ENCODE measurements around the gene GAGE12J.

DNA sequence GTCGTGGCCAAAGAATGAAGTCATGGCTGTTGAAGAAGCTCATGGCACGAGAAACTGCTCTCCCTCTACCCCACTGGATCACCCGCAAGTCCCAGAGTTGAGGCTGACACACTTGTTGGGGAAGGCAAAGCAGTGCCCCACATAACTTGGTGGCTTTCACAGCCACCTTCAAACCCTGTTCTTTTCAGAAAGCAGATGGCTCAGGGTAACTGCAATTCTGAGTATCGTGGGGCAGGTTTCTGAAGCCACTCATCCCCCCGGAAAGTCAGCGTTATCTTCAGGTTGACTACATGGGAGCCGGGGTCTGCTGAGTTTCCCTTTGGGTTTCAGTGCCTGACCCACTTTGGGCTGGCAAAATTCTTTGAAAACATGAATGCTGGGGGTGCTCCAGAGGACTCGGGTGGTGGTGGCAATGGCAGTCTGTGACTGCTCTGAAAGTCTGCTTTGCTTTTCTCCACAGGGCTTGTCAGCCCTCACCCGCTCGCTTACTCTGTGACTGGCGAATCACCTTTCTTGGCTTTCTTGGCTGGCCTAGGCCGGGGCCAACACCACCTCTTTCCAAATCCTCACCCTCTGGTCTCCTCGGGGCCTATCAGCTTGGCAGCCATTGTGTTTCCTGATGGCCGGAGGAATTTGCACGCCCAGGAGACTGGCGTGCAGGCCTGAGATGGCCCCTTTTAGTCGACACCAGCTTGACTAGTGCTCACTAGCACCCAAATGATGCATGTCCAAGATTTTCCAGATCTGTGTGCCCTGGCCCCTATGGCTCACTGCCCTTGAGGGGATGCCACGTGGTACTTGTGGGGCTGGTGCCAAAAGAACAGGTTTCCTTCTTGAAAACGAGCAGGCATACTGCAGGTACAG, 44.9 kb upstream of the GAGE12J start:
- TF ChIP-seq, protein P1, sequence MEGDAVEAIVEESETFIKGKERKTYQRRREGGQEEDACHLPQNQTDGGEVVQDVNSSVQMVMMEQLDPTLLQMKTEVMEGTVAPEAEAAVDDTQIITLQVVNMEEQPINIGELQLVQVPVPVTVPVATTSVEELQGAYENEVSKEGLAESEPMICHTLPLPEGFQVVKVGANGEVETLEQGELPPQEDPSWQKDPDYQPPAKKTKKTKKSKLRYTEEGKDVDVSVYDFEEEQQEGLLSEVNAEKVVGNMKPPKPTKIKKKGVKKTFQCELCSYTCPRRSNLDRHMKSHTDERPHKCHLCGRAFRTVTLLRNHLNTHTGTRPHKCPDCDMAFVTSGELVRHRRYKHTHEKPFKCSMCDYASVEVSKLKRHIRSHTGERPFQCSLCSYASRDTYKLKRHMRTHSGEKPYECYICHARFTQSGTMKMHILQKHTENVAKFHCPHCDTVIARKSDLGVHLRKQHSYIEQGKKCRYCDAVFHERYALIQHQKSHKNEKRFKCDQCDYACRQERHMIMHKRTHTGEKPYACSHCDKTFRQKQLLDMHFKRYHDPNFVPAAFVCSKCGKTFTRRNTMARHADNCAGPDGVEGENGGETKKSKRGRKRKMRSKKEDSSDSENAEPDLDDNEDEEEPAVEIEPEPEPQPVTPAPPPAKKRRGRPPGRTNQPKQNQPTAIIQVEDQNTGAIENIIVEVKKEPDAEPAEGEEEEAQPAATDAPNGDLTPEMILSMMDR (IDR thresholded peaks at IDR 0.05) = no peak
- no peak for TF ChIP-seq EZH2 (IDR thresholded peaks at IDR 0.05; ENCODE audit: borderline replicate concordance, insufficient read depth, low read depth, low read length, poor library complexity, severe bottlenecking)
